H54 (cell line): ENCODE data around the gene SEC24C.
A peak's percentile ranks its signal among the peaks of the same experiment; 100 is the strongest.
"Not testable (repeated sequence)": the region's sequence is repeated elsewhere in the genome, so short reads cannot be mapped to it uniquely, and the experiment has no call there.

Experiments
- DNase-seq: peaks from one replicate; pipeline ENCODE4 v3.0.0; 2011; ENCODE audit warnings: low spot score, mixed read lengths; ENCODE audit not compliant: insufficient read length
- FAIRE-seq: peaks from 3 replicates; lab custom pipeline; 2011; peaks lifted over from hg19 to GRCh38; lab: Jason Lieb, UNC
- POLR2A ChIP-seq: IDR thresholded peaks from 2 replicates; pipeline ENCODE4 v1.6.1; 2011; ENCODE audit warnings: low read depth, mild to moderate bottlenecking, low read length

The SEC24C gene

GRCh38 chr10:73773152-73773879 lies 29.1 kb downstream of the SEC24C start:
- no peak for DNase-seq
- TF ChIP-seq POLR2A, result no peak
- no peak for FAIRE-seq

GRCh38 chr10:73774637-73775036 lies 30.5 kb downstream of the SEC24C start:
- FAIRE-seq (no peak), DNase-seq (no peak)
- no peak for TF ChIP-seq POLR2A

- DNase-seq (no peak), FAIRE-seq (no peak)
- TF ChIP-seq POLR2A, result no peak
Measured at GRCh38 chr10:73779018-73779417, 34.8 kb downstream of the SEC24C start.

GRCh38 chr10:73779539-73780197 lies 35.5 kb downstream of the SEC24C start:
- TF ChIP-seq POLR2A, result no peak
- no peak for FAIRE-seq
- DNase-seq, result no peak

GRCh38 chr10:73780301-73780700 lies 36.1 kb downstream of the SEC24C start:
- no peak for FAIRE-seq
- no peak for TF ChIP-seq POLR2A

GRCh38 chr10:73780966-73781365 lies 36.8 kb downstream of the SEC24C start:
- no peak for TF ChIP-seq POLR2A
- DNase-seq (no peak), FAIRE-seq (no peak)

More at GRCh38 chr10:73780301-73780700, 36.1 kb downstream of the SEC24C start:
- no peak for DNase-seq

GRCh38 chr10:73781548-73781878 lies 37.3 kb downstream of the SEC24C start:
- FAIRE-seq (no peak), DNase-seq (no peak)
- TF ChIP-seq POLR2A, result no peak

- DNase-seq (peak; percentile 91), FAIRE-seq (peak; percentile 83)
- peak; percentile 89 for TF ChIP-seq POLR2A
Measured at GRCh38 chr10:73781879-73782748, 37.9 kb downstream of the SEC24C start, which contains the start of gene CHCHD1. TSS of gene CHCHD1 (plus strand) at chr10:73782048. CDS start at chr10:73782076, 28 bp downstream.

- TF ChIP-seq POLR2A, result no peak
- FAIRE-seq (no peak), DNase-seq (no peak)
Measured at GRCh38 chr10:73782749-73783085, 38.5 kb downstream of the SEC24C start.

- TF ChIP-seq POLR2A, result peak; percentile 55
- DNase-seq (peak; percentile 98), FAIRE-seq (peak; percentile 98)
Measured at GRCh38 chr10:73785211-73785720, 41.1 kb downstream of the SEC24C start, which contains the start of gene ZSWIM8. TSS of gene ZSWIM8 (plus strand) at chr10:73785606. CDS start at chr10:73785879, 273 bp downstream.

- no peak for FAIRE-seq
- DNase-seq, result peak; percentile 51
Measured at GRCh38 chr10:73785721-73786511, 41.7 kb downstream of the SEC24C start.

GRCh38 chr10:73786512-73786885 lies 42.3 kb downstream of the SEC24C start:
- DNase-seq (no peak), FAIRE-seq (no peak)

More at GRCh38 chr10:73785721-73786511, 41.7 kb downstream of the SEC24C start:
- TF ChIP-seq POLR2A, result no peak

GRCh38 chr10:73787031-73787800 lies 43.0 kb downstream of the SEC24C start:
- DNase-seq, FAIRE-seq: not testable (repeated sequence)

More at GRCh38 chr10:73786512-73786885, 42.3 kb downstream of the SEC24C start:
- no peak for TF ChIP-seq POLR2A
